Left ventricle myocardium inferior (tissue), 1 donor: Measurements from ENCODE around the gene TSHZ2. TPM values are rescaled to one million over a fixed set of nuclear protein-coding genes. Genes with fewer than 3 reads are reported as not detected.

Source experiments
- DNase-seq: peaks from one replicate; pipeline ENCODE4 v3.0.0-alpha.2; 2020
- H3K27ac ChIP-seq: fragments of 200-600 bp; replicated peaks from 2 replicates; pipeline ENCODE4 v1.8.0; 2021
- H3K27me3 ChIP-seq: fragments of 200-600 bp; 2 replicates; pipeline ENCODE4 v1.8.0; 2021; ENCODE audit warnings: low read depth
- H3K36me3 ChIP-seq: fragments of 200-600 bp; 2 replicates; pipeline ENCODE4 v1.8.0; 2021
- H3K4me1 ChIP-seq: fragments of 200-600 bp; 2 replicates; pipeline ENCODE4 v1.8.0; 2021
- H3K4me3 ChIP-seq: fragments of 200-600 bp; 2 replicates; pipeline ENCODE4 v1.8.0; 2021; ENCODE audit warnings: mild to moderate bottlenecking, moderate library complexity
- H3K9me3 ChIP-seq: fragments of 200-600 bp; replicated peaks from 2 replicates; pipeline ENCODE4 v1.8.0; 2021
- CTCF ChIP-seq: fragments of 200-600 bp; IDR thresholded peaks from 2 replicates; pipeline ENCODE4 v1.8.0; 2021; ENCODE audit warnings: antibody characterized with exemption, mild to moderate bottlenecking, borderline replicate concordance
- intact Hi-C: fragments of 100-400 bp; cut with micrococcal nuclease; formaldehyde crosslinking; loops from one replicate; pipeline ENCODE4 v1.11.0; 2022
- total RNA-seq: library from RNA; stranded (reverse); fragmentation: NEBNext Ultra II Directional; extraction: Animal tissue kit (Norgen Biotek cat#: 25700); gene quantifications from one replicate; pipeline ENCODE4 v1.2.1, GENCODE V29; 2021
- donor health status: DM: no; HTN: yes; CAD: no; lungs with severe emphysema.

Gene TSHZ2
- total RNA-seq, 1 donor from 2014 or later: 3.1 TPM

- H3K9me3 ChIP-seq: no peaks in the 10 kb centered on the region
- H3K27me3 ChIP-seq: peaks cover 5% of the 10 kb centered on the region
- no peak for DNase-seq
- peaks cover 23% of the 10 kb centered on the region for H3K4me1 ChIP-seq
- no peak overlapping the region for H3K4me3 ChIP-seq
- H3K36me3 ChIP-seq: no peaks in the 10 kb centered on the region
- no peak for TF ChIP-seq CTCF
- intact Hi-C loops: no loop called here
- H3K27ac ChIP-seq: no peak overlapping the region
Measured at GRCh38 chr20:52994184-52994970, 22.2 kb downstream of the TSHZ2 start.

GRCh38 chr20:52996130-52996529 lies 24.0 kb downstream of the TSHZ2 start:
- no peaks in the 10 kb centered on the region for H3K27me3 ChIP-seq
- no peak for DNase-seq
- H3K27ac ChIP-seq: no peak overlapping the region
- peaks cover 23% of the 10 kb centered on the region for H3K4me1 ChIP-seq
- no peaks in the 10 kb centered on the region for H3K36me3 ChIP-seq
- no peak for TF ChIP-seq CTCF
- intact Hi-C loops: no loop called here
- no peak overlapping the region for H3K4me3 ChIP-seq
- no peaks in the 10 kb centered on the region for H3K9me3 ChIP-seq

- no peak for TF ChIP-seq CTCF
- intact Hi-C loops: no loop called here
- no peaks in the 10 kb centered on the region for H3K36me3 ChIP-seq
Measured at GRCh38 chr20:52996658-52997057, 24.5 kb downstream of the TSHZ2 start.

GRCh38 chr20:52998268-52998667 lies 26.1 kb downstream of the TSHZ2 start:
- no peak overlapping the region for H3K4me3 ChIP-seq
- DNase-seq: no peak
- no peaks in the 10 kb centered on the region for H3K27me3 ChIP-seq
- peaks cover 16% of the 10 kb centered on the region for H3K4me1 ChIP-seq
- no peaks in the 10 kb centered on the region for H3K36me3 ChIP-seq
- no peaks in the 10 kb centered on the region for H3K9me3 ChIP-seq
- intact Hi-C loops: no loop called here
- no peak for TF ChIP-seq CTCF
- no peak overlapping the region for H3K27ac ChIP-seq

More at GRCh38 chr20:52996658-52997057, 24.5 kb downstream of the TSHZ2 start:
- no peak for DNase-seq
- Histone ChIP-seq H3K27ac (no peak overlapping the region), H3K27me3 (no peaks in the 10 kb centered on the region), H3K4me1 (peaks cover 26% of the 10 kb centered on the region), H3K4me3 (no peak overlapping the region), H3K9me3 (no peaks in the 10 kb centered on the region)

DNA sequence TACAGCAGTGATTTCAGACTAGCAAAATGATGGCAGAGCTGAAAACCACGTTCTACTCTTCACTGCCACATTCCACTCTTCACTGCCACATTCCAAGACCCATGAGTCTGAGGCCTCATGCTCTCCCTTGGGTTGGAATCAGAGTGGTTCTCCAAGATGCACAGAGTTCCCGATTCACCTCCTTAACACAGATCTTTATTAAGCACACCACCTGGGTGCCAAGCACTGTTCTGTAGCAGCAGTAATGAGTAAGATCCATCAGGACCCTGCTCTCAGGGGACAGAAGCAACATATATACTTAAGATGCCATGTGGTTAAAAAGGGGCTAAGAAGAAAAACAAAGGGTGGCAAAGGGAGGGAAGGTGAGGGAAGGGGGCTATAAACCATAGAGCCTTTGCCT lies 26.9 kb downstream of the TSHZ2 start:
- Histone ChIP-seq H3K9me3 (no peaks in the 10 kb centered on the region), H3K27ac (no peak overlapping the region), H3K4me1 (peaks cover 9% of the 10 kb centered on the region), H3K36me3 (no peaks in the 10 kb centered on the region), H3K27me3 (no peaks in the 10 kb centered on the region), H3K4me3 (no peak overlapping the region)
- no peak for DNase-seq
- TF ChIP-seq CTCF: no peak
- intact Hi-C loops: no loop called here
